H9 (cell line): ENCODE measurements around the gene KCTD1. TPM values are rescaled to one million over a fixed set of nuclear protein-coding genes. Genes with fewer than 3 reads are reported as not detected.
A peak's percentile ranks its signal among the peaks of the same experiment; 100 is the strongest.

Source experiments
- DNase-seq: peaks from one replicate; pipeline ENCODE4 v3.0.0-alpha.2; 2017
- H2AFZ ChIP-seq: one replicate; pipeline ENCODE4 v1.6.1; 2013; ENCODE audit warnings: mild to moderate bottlenecking, low read length, control low read depth, moderate library complexity
- H2AK5ac ChIP-seq: 2 replicates; pipeline ENCODE4 v1.6.1; 2013; ENCODE audit warnings: low read length, control low read depth, mixed read lengths; ENCODE audit not compliant: insufficient read length
- H2BK120ac ChIP-seq: one replicate; pipeline ENCODE4 v1.6.1; 2013; ENCODE audit warnings: low read depth, mild to moderate bottlenecking, low read length, control low read depth, inconsistent platforms; ENCODE audit not compliant: poor library complexity, severe bottlenecking
- H2BK12ac ChIP-seq: 2 replicates; pipeline ENCODE4 v1.6.1; 2013; ENCODE audit warnings: low read length, control low read depth, mixed read lengths, low read depth; ENCODE audit not compliant: insufficient read length
- H2BK15ac ChIP-seq: 2 replicates; pipeline ENCODE4 v1.6.1; 2013; ENCODE audit warnings: low read depth, low read length, control low read depth
- H2BK20ac ChIP-seq: one replicate; pipeline ENCODE4 v1.6.1; 2013; ENCODE audit warnings: low read depth, mild to moderate bottlenecking, low read length, control low read depth, inconsistent platforms; ENCODE audit not compliant: poor library complexity, severe bottlenecking
- H2BK5ac ChIP-seq: 2 replicates; pipeline ENCODE4 v1.6.1; 2013; ENCODE audit warnings: low read length, control low read depth, mixed read lengths; ENCODE audit not compliant: insufficient read length
- H3K14ac ChIP-seq: 2 replicates; pipeline ENCODE4 v1.6.1; 2013; ENCODE audit warnings: low read length, control low read depth; ENCODE audit not compliant: insufficient read depth
- H3K18ac ChIP-seq: 2 replicates; pipeline ENCODE4 v1.6.1; 2013; ENCODE audit warnings: low read depth, mild to moderate bottlenecking, mixed read lengths, low read length, control low read depth; ENCODE audit not compliant: insufficient read length
- H3K23ac ChIP-seq: 2 replicates; pipeline ENCODE4 v1.6.1; 2013; ENCODE audit warnings: low read length, control low read depth, mixed read lengths, low read depth; ENCODE audit not compliant: insufficient read length
- H3K23me2 ChIP-seq: 2 replicates; pipeline ENCODE4 v1.6.1; 2013; ENCODE audit warnings: low read depth, mild to moderate bottlenecking, mixed read lengths, low read length, control low read depth; ENCODE audit not compliant: insufficient read length, poor library complexity, severe bottlenecking
- H3K27ac ChIP-seq: 2 replicates; pipeline ENCODE4 v1.5.1; 2013; ENCODE audit warnings: low read length, control low read depth, mixed read lengths, low read depth; ENCODE audit not compliant: insufficient read length
- H3K27me3 ChIP-seq: 2 replicates; pipeline ENCODE4 v1.6.1; 2013; ENCODE audit warnings: low read length, control low read depth, inconsistent platforms; ENCODE audit not compliant: insufficient read depth
- H3K4ac ChIP-seq: 2 replicates; pipeline ENCODE4 v1.6.1; 2013; ENCODE audit warnings: low read depth, mild to moderate bottlenecking, control low read depth, inconsistent platforms, low read length, moderate library complexity
- H3K4me1 ChIP-seq: 2 replicates; pipeline ENCODE4 v1.6.1; 2013; ENCODE audit warnings: low read length, control low read depth, inconsistent platforms; ENCODE audit not compliant: insufficient read depth
- H3K4me2 ChIP-seq: 2 replicates; pipeline ENCODE4 v1.6.1; 2013; ENCODE audit warnings: low read length, control low read depth, mixed read lengths; ENCODE audit not compliant: insufficient read length, insufficient read depth
- H3K56ac ChIP-seq: 2 replicates; pipeline ENCODE4 v1.6.1; 2013; ENCODE audit warnings: low read depth, mild to moderate bottlenecking, mixed read lengths, low read length, control low read depth; ENCODE audit not compliant: insufficient read length
- H3K79me1 ChIP-seq: 2 replicates; pipeline ENCODE4 v1.6.1; 2013; ENCODE audit warnings: low read depth, mild to moderate bottlenecking, moderate library complexity, low read length, control low read depth, inconsistent platforms; ENCODE audit not compliant: insufficient read depth, poor library complexity, severe bottlenecking
- H3K79me2 ChIP-seq: 2 replicates; pipeline ENCODE4 v1.6.1; 2013; ENCODE audit warnings: low read length, control low read depth, inconsistent platforms; ENCODE audit not compliant: insufficient read depth
- H3K9ac ChIP-seq: 2 replicates; pipeline ENCODE4 v1.6.1; 2013; ENCODE audit warnings: low read length, control low read depth, mixed read lengths; ENCODE audit not compliant: insufficient read length; ENCODE audit errors: extremely low read depth
- H3K9me3 ChIP-seq: one replicate; pipeline ENCODE4 v1.6.1; 2013; ENCODE audit warnings: low read depth, low read length, inconsistent platforms; ENCODE audit not compliant: control insufficient read depth
- H3T11ph ChIP-seq: one replicate; pipeline ENCODE4 v1.6.1; 2013; ENCODE audit warnings: mild to moderate bottlenecking, low read length, control low read depth, inconsistent platforms
- H4K20me1 ChIP-seq: one replicate; pipeline ENCODE4 v1.6.1; 2013; ENCODE audit not compliant: control insufficient read depth, insufficient read length, insufficient read depth
- H4K5ac ChIP-seq: 2 replicates; pipeline ENCODE4 v1.6.1; 2013; ENCODE audit warnings: low read depth, mild to moderate bottlenecking, mixed read lengths, low read length, control low read depth; ENCODE audit not compliant: insufficient read length
- H4K8ac ChIP-seq: replicated peaks from 2 replicates; pipeline ENCODE4 v1.6.1; 2013; ENCODE audit warnings: low read length, control low read depth, mixed read lengths, low read depth; ENCODE audit not compliant: insufficient read length
- H4K91ac ChIP-seq: 2 replicates; pipeline ENCODE4 v1.6.1; 2013; ENCODE audit warnings: low read depth, mild to moderate bottlenecking, moderate library complexity, mixed read lengths, low read length, control low read depth; ENCODE audit not compliant: insufficient read length
- H3K27ac Mint-ChIP-seq, 3 experiments: 2 replicates in 2 of 3; 3 replicates in 1 of 3; pipeline ENCODE4 v1.8.0; 2020 to 2021; ENCODE audit warnings: mixed read lengths in 3 of 3, mild to moderate bottlenecking in 1 of 3, moderate library complexity in 1 of 3
- H3K27me3 Mint-ChIP-seq: 2 replicates; pipeline ENCODE4 v1.8.0; 2021; ENCODE audit warnings: low read depth, mild to moderate bottlenecking, moderate library complexity, mixed read lengths
- H3K36me3 Mint-ChIP-seq, 3 experiments: 2 replicates in 2 of 3; 3 replicates in 1 of 3; pipeline ENCODE4 v1.8.0; 2020 to 2021; ENCODE audit warnings: low read depth in 3 of 3, mixed read lengths in 3 of 3; ENCODE audit not compliant: insufficient read depth in 1 of 3
- H3K4me1 Mint-ChIP-seq, 2 experiments: 2 replicates each; pipeline ENCODE4 v1.8.0; 2020; ENCODE audit warnings: mixed read lengths in 2 of 2
- H3K4me3 Mint-ChIP-seq, 2 experiments: 2 replicates in 1 of 2; 3 replicates in 1 of 2; pipeline ENCODE4 v1.8.0; 2020 to 2021; ENCODE audit warnings: mild to moderate bottlenecking in 2 of 2, mixed read lengths in 2 of 2, moderate library complexity in 1 of 2
- H3K9me3 Mint-ChIP-seq, 2 experiments: 2 replicates in 1 of 2; 3 replicates in 1 of 2; pipeline ENCODE4 v1.8.0; 2020; ENCODE audit warnings: mild to moderate bottlenecking in 2 of 2, mixed read lengths in 2 of 2, moderate library complexity in 1 of 2
- CTCF ChIP-seq: fragments of 200-600 bp; sonication (generic); conservative IDR thresholded peaks from 3 replicates; pipeline ENCODE4 v1.8.0; 2021; ENCODE audit warnings: antibody characterized with exemption, mild to moderate bottlenecking
- WGBS: extraction: QIAGEN DNeasy Blood & Tissue Kit; methylation state at CpG from one replicate; pipeline ENCODE4 v1.1.7; 2013; ENCODE audit warnings: missing lambda C conversion rate, low lambda C conversion rate, mixed read lengths; ENCODE audit not compliant: insufficient read length; ENCODE audit errors: extremely low coverage; 5-methylcytosine and 5-hydroxymethylcytosine counted together
- total RNA-seq: library from RNA; stranded (reverse); gene quantifications from 2 replicates; pipeline ENCODE4 v1.2.1, GENCODE V29; 2021

KCTD1 gene
- total RNA-seq, 1 experiment from 2014 or later = 10.8 TPM

- Histone ChIP-seq H3K27me3 (no peaks in the 10 kb centered on the region), H3K27ac (no peak overlapping the region), H2AK5ac (no peak overlapping the region), H4K20me1 (no peaks in the 10 kb centered on the region), H3K56ac (no peak overlapping the region), H3T11ph (no peak overlapping the region), H2BK20ac (no peak overlapping the region), H3K79me2 (no peaks in the 10 kb centered on the region), H3K9ac (no peak overlapping the region), H4K91ac (no peak overlapping the region), H3K79me1 (no peaks in the 10 kb centered on the region), H3K9me3 (no peaks in the 10 kb centered on the region), H4K5ac (no peak overlapping the region), H3K23me2 (no peaks in the 10 kb centered on the region), H2BK5ac (no peak overlapping the region), H3K23ac (no peak overlapping the region), H2BK120ac (no peak overlapping the region), H3K14ac (no peak overlapping the region), H2AFZ (no peak overlapping the region), H4K8ac (no peak overlapping the region), H3K18ac (no peak overlapping the region), H3K4ac (no peak overlapping the region), H2BK12ac (no peak overlapping the region), H3K4me1 (no peaks in the 10 kb centered on the region), H3K4me2 (no peak overlapping the region), H2BK15ac (no peak overlapping the region)
- Mint-ChIP-seq H3K9me3 (no peaks in the 10 kb centered on the region), H3K27me3 (peaks cover 28% of the 10 kb centered on the region), H3K4me3 (no peak overlapping the region), H3K27ac (peak overlapping the region in 1 of 3 experiments; percentile 62; a peak in 1 of 7 replicates), H3K4me1 (peaks cover 18 to 21% of the 10 kb centered on the region in 2 experiments), H3K36me3 (no peaks in the 10 kb centered on the region)
- no CpG with 5 or more reads among the region's 6 CpGs for WGBS
- TF ChIP-seq CTCF = no peak
- no peak for DNase-seq
Observed at GRCh38 chr18:26579941-26580618, 31.7 kb upstream of the KCTD1 start.
